Transverse colon (tissue), 3 donors: ENCODE measurements around the gene VMA21.

Experiments used
- CTCF ChIP-seq, 5 experiments: fragments of 200-600 bp in 3 of 5; fragments of 450-650 bp in 2 of 5; sonication (generic) in 3 of 5; IDR thresholded peaks; 1 replicate in 2 of 5; 2 replicates in 3 of 5; pipeline ENCODE4 v1.5.1; 2016 to 2017; ENCODE audit warnings: antibody characterized with exemption in 5 of 5, inconsistent platforms in 3 of 5, mild to moderate bottlenecking in 2 of 5, moderate library complexity in 1 of 5
- EP300 ChIP-seq: sonication (generic); formaldehyde crosslinking; IDR thresholded peaks from one replicate; pipeline ENCODE4 v1.6.1; 2017; ENCODE audit warnings: antibody characterized with exemption, low read depth
- POLR2A ChIP-seq: fragments of 450-650 bp; IDR thresholded peaks from one replicate; pipeline ENCODE4 v1.6.1; 2016; ENCODE audit warnings: antibody characterized with exemption, mild to moderate bottlenecking, moderate library complexity

GRCh38 chrX:151359931-151360871 lies 36.8 kb upstream of the VMA21 start:
- TF ChIP-seq POLR2A: no peak
- TF ChIP-seq CTCF (IDR thresholded peaks at IDR 0.05): peak in 4 of 5 experiments; percentile 15 to 52 (median 44)
- no peak for TF ChIP-seq EP300
